Activated CD8-positive, alpha-beta T cell treated with anti-CD3 and anti-CD28 coated beads for 36 hours (primary cell): ENCODE data around the gene PTPRS. TPM values are rescaled to one million over a fixed set of nuclear protein-coding genes. Genes with fewer than 3 reads are reported as not detected.

Source experiments
- ATAC-seq: fragments of 200-7000 bp; cut with Tn5 transposase; one replicate; pipeline ENCODE4 v1.10.0; 2021; ENCODE audit warnings: mild to moderate bottlenecking, moderate library complexity
- CTCF ChIA-PET: fragments of 350-600 bp; sonication (Branson Sonifier 250); formaldehyde crosslinking; loops from one replicate; lab custom pipeline; 2021; ENCODE audit warnings: antibody characterized with exemption; lab: Charles Lee
- POLR2A ChIA-PET: fragments of 350-600 bp; sonication (Branson Sonifier 250); formaldehyde crosslinking; loops from one replicate; lab custom pipeline; 2021; ENCODE audit warnings: antibody characterized with exemption; lab: Charles Lee
- DNase-seq: peaks from one replicate; pipeline ENCODE4 v3.0.0-alpha.2; 2020
- H3K27ac Mint-ChIP-seq: one replicate; pipeline ENCODE4 v1.8.0; 2021; ENCODE audit warnings: mild to moderate bottlenecking, mixed read lengths
- H3K27me3 Mint-ChIP-seq: one replicate; pipeline ENCODE4 v1.8.0; 2021; ENCODE audit warnings: mixed read lengths
- H3K36me3 Mint-ChIP-seq: one replicate; pipeline ENCODE4 v1.8.0; 2021; ENCODE audit warnings: low read depth, mixed read lengths
- H3K4me1 Mint-ChIP-seq: one replicate; pipeline ENCODE4 v1.8.0; 2021; ENCODE audit warnings: low read depth, mixed read lengths
- H3K4me3 Mint-ChIP-seq: one replicate; pipeline ENCODE4 v1.8.0; 2021; ENCODE audit warnings: mild to moderate bottlenecking, moderate library complexity, mixed read lengths
- H3K9me3 Mint-ChIP-seq: one replicate; pipeline ENCODE4 v1.8.0; 2021; ENCODE audit warnings: mixed read lengths
- intact Hi-C: fragments of 100-400 bp; cut with micrococcal nuclease; formaldehyde crosslinking; loops from one replicate; pipeline ENCODE4 v1.10.0; 2022
- total RNA-seq, 2 experiments: library from RNA; stranded (reverse); gene quantifications; one replicate each; pipeline ENCODE4 v1.2.3, GENCODE V29; 2021
- TF ChIP-seq, protein P1 (sequence below): fragments of 200-600 bp; IDR thresholded peaks from one replicate; pipeline ENCODE4 v1.8.0; 2022; ENCODE audit warnings: antibody characterized with exemption, mild to moderate bottlenecking

Gene PTPRS
- total RNA-seq, 2 experiments from 2014 or later, result 2.6 to 2.8 TPM

DNA sequence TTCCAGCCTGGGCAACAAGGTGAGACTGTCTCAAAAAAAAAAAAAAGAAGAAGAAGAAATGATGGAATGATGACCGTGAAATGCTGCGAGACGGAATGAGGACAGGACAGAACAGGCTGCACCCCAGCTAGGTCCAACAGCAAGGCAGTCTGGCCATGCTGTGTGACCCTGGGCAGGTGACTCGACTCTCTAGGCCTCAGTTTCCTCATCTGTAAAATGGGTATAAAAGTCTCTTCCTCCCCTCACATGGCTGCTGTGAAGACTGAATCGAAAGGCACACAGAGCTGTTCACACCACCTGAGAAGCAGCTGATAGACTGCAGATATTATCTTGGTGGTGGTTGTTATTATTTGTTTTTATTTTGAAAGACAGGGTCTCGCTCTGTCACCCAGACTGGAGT lies 22.3 kb downstream of the PTPRS start:
- ChIA-PET CTCF (no interaction called here), POLR2A (no interaction called here)
- peaks cover 14% of the 10 kb centered on the region for H3K27me3 Mint-ChIP-seq

DNA sequence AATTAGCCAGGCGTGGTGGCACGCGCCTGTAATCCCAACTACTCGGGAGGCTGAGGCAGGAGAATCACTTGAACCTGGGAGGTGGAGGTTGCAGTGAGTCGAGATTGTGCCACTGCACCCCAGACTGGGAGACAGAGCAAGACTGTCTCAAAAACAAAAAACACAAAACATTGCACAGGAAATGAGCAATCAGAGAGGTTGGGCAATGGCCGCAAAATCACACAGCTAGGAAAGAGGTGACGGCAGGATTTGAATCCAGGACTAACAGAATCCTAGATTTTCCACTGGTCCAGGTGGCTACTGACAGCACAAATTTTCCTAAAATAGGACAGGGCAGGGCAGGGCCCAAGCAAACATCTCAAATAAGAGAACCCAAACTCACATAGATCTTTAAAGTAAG lies 23.3 kb downstream of the PTPRS start:
- no peak overlapping the region for H3K27ac Mint-ChIP-seq

More for the DNA sequence above, 22.3 kb downstream of the PTPRS start:
- Mint-ChIP-seq H3K4me1 (peaks cover 8% of the 10 kb centered on the region), H3K9me3 (no peaks in the 10 kb centered on the region), H3K4me3 (no peak overlapping the region), H3K27ac (no peak overlapping the region), H3K36me3 (no peaks in the 10 kb centered on the region)
- intact Hi-C loops, result no loop called here
- ATAC-seq (no peak), DNase-seq (no peak)
- TF ChIP-seq, protein P1, sequence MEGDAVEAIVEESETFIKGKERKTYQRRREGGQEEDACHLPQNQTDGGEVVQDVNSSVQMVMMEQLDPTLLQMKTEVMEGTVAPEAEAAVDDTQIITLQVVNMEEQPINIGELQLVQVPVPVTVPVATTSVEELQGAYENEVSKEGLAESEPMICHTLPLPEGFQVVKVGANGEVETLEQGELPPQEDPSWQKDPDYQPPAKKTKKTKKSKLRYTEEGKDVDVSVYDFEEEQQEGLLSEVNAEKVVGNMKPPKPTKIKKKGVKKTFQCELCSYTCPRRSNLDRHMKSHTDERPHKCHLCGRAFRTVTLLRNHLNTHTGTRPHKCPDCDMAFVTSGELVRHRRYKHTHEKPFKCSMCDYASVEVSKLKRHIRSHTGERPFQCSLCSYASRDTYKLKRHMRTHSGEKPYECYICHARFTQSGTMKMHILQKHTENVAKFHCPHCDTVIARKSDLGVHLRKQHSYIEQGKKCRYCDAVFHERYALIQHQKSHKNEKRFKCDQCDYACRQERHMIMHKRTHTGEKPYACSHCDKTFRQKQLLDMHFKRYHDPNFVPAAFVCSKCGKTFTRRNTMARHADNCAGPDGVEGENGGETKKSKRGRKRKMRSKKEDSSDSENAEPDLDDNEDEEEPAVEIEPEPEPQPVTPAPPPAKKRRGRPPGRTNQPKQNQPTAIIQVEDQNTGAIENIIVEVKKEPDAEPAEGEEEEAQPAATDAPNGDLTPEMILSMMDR, result no peak

GRCh38 chr19:5316138-5316537 lies 24.5 kb downstream of the PTPRS start:
- H3K27ac Mint-ChIP-seq, result no peak overlapping the region

More for the DNA sequence above, 23.3 kb downstream of the PTPRS start:
- peaks cover 12% of the 10 kb centered on the region for H3K27me3 Mint-ChIP-seq
- ATAC-seq (no peak), DNase-seq (no peak)
- H3K4me1 Mint-ChIP-seq, result peaks cover 10% of the 10 kb centered on the region
- H3K36me3 Mint-ChIP-seq, result no peaks in the 10 kb centered on the region
- TF ChIP-seq, protein P1, result no peak
- CTCF ChIA-PET, result no interaction called here
- H3K4me3 Mint-ChIP-seq, result no peak overlapping the region
- POLR2A ChIA-PET, result no interaction called here
- intact Hi-C loops, result no loop called here
- H3K9me3 Mint-ChIP-seq, result no peaks in the 10 kb centered on the region

GRCh38 chr19:5314907-5315298 lies 25.7 kb downstream of the PTPRS start:
- no peak for ATAC-seq
- Mint-ChIP-seq H3K27ac (no peak overlapping the region), H3K4me3 (no peak overlapping the region), H3K9me3 (no peaks in the 10 kb centered on the region), H3K27me3 (peaks cover 6% of the 10 kb centered on the region), H3K36me3 (no peaks in the 10 kb centered on the region), H3K4me1 (peaks cover 4% of the 10 kb centered on the region)
- intact Hi-C loops, result no loop called here
- DNase-seq, result no peak
- TF ChIP-seq, protein P1, result no peak
- CTCF ChIA-PET, result no interaction called here
- POLR2A ChIA-PET, result no interaction called here

More at GRCh38 chr19:5316138-5316537, 24.5 kb downstream of the PTPRS start:
- Mint-ChIP-seq H3K4me1 (peaks cover 4% of the 10 kb centered on the region), H3K4me3 (no peak overlapping the region), H3K9me3 (no peaks in the 10 kb centered on the region), H3K36me3 (no peaks in the 10 kb centered on the region), H3K27me3 (peaks cover 6% of the 10 kb centered on the region)
- TF ChIP-seq, protein P1, result no peak
- ChIA-PET CTCF (no interaction called here), POLR2A (no interaction called here)
- ATAC-seq, result no peak
- DNase-seq, result no peak
- intact Hi-C loops, result no loop called here

DNA sequence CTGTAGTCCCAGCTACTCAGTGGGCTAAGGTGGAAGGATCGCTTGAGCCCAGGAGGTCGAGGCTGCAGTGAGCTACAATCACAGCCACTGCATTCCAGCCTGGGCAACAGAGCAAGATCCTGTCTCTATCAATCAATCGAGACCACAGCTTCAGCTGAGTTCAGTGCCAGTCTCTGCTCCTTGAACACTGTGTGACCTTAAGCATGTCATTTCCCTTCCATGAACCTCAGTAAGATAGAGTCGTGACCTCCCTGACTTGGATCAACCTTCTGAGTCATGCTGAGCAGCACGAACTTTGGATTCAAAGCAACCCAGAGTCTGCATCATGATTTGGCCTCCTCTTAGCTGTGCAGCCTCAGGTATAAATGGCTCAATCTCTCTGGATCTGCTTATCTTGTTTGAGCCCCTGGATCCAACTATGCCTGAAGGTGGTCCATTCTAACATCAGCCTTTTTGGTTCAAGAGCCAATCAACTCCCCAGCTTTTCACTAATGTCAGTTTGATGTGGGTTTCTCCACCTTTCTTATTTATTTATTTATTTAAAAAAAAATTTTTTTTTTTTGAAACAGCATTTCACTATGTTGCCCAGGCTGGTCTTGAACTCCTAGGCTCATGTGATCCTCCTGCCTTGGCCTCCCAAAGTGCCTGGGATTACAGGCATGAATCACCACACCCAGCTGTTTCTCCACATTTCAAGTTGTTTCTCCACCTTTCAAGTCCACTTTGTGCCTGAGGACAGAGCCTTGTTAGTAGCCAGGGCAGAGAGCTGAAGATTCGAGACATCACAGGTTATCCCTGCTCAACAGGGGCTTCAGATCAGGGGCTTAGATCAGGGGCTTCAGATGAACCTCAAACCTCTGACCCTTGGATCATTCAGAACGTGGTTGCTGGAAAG lies 26.4 kb downstream of the PTPRS start:
- CTCF ChIA-PET, result no interaction called here
- POLR2A ChIA-PET, result no interaction called here
- Mint-ChIP-seq H3K27me3 (peaks cover 6% of the 10 kb centered on the region), H3K4me3 (no peak overlapping the region), H3K27ac (no peak overlapping the region), H3K4me1 (peaks cover 4% of the 10 kb centered on the region), H3K9me3 (no peaks in the 10 kb centered on the region), H3K36me3 (no peaks in the 10 kb centered on the region)
- ATAC-seq (peak; percentile 73), DNase-seq (peak; percentile 26)
- TF ChIP-seq, protein P1, result no peak
- intact Hi-C loops, result no loop called here
